DMS 273 (cell line): ENCODE measurements around the gene PTK6.

ENCODE experiments used
- DNase-seq: peaks from one replicate; lab custom pipeline; 2025; ENCODE audit not compliant: unreplicated experiment; lab: John Stamatoyannopoulos, UW

PTK6 gene

DNA sequence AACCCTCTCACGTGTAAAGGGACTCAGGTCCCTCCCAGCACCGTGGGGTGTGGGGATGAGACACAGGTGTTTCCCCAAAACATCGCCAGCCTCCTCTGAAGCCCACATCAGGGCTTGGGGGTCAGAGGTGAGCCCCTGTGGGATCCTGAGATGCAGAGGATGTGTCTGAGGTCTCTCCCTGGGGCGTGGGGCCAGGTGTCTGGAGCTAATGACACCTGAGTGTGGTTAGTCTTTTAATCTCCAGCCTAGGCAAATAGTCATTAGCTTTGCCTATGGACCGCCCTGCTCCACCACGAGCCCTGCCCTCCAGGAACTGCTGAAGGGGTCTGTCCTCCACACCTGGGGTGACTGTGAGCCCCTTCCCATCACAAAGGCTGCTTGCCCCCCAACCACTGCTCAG lies 8.6 kb upstream of the PTK6 start:
- DNase-seq = no peak

DNA sequence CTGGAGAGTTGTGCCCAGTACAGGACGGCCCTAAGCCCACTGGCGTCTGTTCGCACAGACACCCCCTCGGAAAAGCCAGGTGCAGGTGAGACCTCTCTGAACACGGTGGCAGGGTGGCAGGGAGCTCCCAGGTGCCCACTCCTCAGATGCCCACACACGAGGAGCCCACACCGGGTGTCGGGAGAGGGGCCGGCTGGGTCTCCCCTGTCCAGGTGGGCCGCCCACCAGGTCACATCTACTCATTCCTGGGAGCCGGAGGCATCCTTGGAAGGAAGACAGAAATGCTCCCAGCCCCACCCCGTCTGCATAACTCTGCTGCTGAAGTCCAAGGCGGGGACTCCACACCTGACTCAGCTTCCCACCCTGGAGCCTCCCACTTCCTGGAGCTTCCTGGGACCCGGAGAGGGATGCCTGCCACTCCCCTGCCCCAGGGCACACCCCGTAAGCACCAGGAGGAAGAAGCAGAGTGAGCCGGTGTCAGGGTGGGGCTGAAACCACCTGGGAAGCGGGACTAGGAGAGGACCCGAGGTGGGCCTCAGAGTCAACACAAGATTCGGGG lies 7.9 kb upstream of the PTK6 start:
- DNase-seq = peak; percentile 40

DNA sequence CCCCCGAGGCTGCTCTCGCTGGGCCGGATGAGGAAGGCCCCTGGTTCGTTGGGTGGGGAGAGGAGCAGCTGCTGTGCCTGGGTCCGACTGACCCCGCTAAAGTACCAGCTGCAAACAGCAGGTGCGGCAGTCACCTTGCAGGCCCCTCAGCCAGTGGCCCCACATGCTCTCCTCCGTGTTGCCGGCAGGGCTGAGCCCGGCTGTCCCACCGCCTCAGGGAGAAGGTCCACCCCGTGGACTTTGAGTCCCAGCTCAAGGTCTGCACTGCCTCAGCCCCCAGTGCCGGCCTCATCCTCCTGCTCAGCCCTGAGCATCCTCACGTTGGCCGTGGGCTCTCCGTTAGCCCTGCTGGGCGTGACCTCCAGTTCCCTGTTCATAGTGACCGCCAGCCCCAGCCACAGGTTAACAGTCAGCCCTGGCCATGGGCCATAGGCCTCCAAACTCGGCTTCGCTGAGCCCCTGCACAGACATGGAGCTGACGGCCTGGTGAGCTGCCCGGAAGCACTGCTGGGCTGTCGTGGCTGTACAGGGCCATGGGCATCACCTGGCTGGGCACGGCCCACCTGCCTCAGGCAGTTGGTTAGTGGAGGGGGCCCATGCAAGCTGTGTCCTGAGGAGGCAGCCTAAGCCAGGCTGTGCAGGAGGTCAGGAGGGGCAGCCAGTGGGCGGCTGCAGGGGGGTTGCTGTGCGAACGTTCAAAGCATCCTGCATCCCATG lies 7.2 kb upstream of the PTK6 start:
- no peak for DNase-seq

DNA sequence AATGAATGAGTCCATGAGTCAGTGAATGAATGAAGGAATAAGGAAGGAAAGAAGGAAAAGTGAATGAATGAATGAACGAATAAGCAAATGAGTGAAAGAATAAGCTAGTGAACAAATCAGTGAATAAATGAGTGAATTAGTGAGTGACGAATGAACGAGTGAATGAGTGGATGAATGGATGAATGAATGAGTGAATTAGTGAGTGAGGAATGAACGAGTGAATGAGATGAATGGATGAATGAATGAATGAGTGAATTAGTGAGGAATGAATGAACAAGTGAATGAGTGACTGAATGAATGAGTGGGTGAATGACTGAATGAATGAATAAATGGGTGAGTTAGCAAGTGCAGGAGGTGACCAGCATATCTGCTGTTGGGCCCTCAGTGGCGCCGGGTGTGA lies 6.6 kb upstream of the PTK6 start:
- DNase-seq = no peak

DNA sequence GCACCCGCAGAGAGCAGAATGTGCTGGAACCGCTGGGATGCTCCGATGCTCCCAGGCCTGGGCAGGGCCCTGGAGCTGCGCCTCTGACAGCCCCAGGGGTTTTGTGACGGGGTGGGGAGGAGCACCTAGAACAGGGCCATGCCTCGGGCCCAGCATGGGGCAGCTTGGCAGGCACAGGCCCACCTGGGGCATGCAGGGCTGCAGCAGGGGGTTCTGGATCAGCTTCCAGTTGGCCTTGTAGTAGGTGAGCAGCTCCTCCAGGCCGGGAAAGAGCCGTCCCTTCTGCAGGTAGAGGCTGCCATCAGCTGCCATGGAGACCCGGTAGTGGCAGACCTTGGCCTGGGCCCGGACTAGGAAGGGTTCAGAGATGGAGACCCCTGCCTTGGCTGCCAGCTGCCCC lies 6.0 kb upstream of the PTK6 start:
- no peak for DNase-seq

DNA sequence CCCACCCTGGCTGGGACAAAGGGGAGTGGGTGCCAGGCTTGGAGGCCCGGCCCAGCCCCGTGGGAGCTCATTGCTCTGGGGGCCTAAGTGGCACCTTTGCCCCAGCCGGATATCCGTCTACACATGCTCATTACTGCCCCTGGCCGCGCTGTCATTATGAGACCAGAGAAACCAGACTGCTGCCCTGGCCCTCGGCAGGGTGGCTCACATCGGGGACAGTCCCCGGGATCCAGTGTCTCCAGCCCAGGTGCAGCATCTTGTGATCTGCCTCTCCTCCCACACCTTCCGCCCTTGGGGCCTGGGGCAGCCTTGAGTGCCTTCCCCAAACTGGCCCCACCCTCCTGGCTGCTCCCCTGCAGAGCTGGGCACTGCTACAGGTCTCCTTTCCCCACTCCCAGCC lies 5.5 kb upstream of the PTK6 start:
- DNase-seq = no peak

DNA sequence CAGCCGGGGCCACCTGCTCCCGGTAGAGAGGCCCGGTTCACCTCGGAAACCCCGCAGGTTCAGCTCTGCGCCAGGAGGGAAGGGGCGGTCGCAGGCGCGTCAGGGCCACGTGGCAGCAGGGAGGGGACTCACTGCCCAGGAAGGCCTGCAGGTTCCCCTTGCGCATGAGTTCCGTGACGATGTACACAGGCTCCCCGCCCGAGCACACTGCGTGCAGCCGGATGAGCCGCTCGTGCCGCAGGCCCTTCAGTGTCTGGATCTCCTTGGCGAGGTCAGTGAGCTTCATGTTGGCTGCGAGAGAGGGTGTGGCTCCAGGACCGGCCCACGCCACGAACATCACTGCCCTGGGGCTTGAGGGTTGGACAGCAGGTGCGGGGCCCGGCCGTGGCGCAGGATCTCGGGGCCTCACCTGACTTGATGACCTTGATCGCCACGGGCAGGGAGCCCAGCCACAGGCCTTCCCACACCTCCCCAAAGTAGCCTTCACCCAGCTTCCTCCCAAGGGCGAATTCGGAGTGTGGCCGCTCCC lies 4.9 kb upstream of the PTK6 start:
- DNase-seq = no peak

DNA sequence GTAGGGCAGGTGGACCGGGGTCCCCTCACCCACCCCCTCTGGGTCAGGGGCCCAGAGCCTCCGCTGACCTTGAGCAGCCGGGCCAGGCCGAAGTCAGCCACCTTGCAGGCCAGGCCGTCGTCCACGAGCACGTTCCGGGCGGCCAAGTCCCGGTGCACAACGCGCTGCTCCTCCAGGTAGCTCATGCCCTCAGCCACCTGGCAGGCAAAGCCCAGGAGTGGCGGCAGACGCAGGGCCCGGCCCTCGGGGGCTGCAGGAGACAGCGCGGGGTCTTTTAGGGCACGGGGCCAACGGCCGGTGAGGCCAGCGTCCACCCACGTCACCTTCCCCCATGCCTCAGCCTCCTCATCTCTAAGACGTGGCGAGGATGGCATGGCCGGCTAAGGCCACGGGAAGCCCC lies 4.2 kb upstream of the PTK6 start:
- DNase-seq = no peak

DNA sequence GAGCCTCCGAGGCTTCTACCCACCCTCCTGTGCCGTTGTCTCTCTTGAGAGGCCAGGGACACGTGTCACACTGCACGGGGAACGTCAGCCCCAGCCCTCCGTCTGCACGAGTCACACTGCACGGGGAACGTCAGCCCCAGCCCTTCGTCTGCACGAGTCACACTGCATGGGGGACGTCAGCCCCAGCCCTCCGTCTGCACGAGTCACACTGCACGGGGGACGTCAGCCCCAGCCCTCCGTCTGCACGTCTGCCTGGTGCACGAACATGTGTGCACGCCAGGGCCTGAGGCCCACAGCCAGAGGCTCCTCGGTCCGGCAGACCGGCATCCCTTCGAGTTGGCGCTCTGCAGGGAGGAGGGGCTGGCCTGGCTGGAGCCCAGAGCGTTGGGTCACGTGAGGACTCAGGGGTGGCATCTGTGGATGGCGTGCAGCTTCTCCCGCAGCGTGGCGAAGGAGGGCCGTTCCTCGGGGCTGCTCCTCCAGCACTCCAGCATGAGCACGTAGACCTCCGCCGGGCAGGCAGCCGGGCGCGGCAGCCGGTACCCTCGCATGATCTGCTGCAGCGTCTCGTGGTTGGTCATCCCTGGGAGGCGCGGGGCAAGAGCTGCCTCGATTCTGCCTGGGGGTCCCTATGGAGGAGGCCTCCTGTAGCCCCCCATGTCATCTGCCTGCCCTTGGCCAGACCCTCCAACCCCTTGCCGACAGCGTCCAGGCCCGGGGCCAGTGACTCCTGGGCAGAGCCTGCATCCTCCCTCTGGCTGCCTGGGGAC lies 3.4 kb upstream of the PTK6 start:
- peak; percentile 68 for DNase-seq

DNA sequence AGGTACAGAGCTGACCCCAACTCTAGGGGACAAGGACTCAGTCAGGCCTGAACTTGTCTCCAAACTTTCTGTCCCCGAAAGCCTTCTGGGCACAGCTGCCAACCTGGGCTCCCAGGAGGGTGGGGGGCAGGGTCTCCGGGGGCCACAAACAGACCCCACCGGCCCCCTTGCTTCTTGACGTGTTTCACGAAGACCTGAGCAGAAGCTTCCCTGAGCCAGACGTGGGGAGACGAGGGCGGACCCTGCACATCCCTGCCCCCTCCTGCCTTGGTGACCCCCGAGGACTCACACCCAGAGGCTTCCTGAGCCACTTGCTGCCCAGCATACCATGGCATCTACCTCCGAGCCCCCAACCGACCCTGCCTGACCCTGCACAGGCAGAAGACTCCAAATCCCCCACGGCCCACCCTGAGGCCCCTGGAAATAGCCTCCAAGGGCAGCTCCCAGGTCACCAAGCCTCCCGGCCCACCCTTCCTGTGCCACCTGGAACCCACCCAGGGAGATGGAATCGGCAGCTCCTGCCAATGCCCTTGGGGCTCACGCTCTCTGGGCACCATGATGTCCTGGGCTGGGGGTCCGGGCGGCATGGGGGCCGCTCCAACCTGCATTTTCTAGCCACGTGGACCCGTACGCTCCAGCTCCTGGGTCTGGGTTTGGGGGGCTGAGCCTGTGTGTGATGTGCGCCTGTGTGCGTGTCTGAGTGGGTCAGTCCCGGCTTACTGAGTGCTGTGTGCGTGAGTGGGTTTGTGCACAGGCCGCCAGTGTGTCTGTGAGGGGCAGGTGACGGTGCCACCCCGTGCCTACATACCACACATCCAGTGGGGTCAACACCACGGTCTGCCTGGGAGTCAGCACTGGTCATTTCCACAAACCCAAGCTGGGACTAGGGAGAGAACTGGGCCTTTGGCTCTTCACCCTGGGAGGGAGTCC lies 2.5 kb upstream of the PTK6 start:
- DNase-seq = no peak

DNA sequence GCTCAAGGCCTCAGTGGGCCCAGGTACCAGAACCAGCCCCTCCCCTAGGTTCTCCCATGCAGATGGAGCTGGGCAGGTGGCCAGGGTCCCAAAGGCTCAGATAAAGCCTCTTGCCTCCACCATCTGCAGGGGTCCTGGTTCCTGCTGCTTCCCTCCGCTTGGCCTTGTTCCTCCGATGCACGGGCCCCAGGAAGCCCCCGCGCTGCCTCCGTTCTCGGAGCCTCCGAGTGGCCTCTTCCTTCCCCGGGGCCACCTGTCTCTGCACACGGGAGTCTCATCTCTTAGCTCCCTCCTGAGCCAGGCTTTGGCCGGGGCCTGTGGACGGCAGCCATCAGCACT lies 1.9 kb upstream of the PTK6 start:
- DNase-seq = no peak

DNA sequence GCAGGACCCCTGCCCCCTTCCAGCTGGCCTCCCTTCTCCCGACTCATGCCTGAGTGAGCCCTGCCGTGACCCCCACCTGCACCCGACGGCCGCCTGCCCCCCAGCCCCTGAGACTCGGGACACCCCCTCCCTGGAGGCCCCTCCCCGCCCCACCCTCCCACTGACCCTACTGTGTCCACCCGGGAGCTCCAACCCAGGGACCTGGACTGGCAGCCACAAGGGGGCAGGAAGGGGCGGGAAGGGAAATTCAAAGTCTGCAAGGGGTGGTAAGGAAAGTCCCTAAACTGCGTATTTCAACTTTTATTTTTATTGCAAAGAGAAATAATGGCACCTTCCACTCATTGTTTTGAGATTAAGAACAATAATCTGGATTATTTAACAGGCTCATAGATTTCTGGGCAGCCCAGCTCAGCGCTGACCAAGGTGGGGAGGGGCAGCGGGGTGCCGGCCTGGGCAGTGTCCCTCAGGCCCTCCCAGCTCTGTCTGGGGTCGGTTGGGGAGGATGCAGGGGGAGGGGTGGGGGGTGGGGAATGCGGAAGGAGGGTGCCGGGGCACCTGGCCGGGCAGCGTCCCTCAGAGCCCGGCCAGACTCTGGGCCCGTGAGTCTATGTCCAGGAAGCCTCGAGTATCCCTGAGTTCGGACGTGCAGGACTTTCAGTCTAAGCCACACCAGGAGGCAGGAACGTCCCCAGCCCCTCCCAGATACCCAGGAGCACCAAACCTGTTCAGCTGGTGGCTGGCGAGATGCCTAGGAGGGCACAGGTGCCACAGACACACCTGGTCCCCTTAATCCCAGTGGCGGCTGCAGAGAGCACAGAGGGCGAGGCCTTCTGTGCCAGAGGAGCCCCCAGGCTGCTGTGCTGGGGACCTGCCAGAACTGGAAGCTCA lies 1.3 kb upstream of the PTK6 start:
- DNase-seq = no peak

DNA sequence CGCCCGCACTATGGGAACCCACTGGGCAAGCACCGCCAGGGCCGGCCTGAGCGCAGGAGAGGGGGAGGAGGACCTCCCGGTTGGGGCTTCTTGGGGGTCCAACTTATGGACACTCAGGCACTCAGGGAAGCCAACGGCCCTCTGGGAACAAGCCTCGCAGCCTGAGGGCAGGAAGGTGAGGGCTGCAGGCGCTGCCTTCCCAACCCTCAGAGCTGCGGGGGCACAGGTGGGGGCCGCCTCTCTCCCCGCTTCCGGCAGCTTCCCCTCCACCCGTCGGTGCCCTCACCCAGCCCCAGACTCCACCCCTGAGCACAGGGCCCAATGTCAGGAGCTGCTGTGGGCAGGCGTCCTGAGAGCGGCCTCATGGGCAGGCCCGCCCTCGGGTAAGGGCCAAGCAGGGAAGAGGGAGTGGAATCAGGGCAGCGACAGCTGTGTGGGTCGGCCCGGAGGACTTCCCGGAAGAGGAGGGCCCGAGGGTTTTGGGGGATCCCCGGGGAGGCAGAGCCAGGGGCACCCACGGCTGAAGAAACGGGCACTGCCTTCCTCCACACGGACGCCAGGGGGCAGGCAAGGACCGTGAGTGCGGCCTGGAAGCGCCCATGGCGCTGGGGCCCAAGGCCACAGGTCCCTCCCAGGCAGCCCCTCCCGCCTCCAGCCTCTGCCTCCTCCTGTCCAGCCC lies 488 bp upstream of the PTK6 start:
- DNase-seq = peak; percentile 94

DNA sequence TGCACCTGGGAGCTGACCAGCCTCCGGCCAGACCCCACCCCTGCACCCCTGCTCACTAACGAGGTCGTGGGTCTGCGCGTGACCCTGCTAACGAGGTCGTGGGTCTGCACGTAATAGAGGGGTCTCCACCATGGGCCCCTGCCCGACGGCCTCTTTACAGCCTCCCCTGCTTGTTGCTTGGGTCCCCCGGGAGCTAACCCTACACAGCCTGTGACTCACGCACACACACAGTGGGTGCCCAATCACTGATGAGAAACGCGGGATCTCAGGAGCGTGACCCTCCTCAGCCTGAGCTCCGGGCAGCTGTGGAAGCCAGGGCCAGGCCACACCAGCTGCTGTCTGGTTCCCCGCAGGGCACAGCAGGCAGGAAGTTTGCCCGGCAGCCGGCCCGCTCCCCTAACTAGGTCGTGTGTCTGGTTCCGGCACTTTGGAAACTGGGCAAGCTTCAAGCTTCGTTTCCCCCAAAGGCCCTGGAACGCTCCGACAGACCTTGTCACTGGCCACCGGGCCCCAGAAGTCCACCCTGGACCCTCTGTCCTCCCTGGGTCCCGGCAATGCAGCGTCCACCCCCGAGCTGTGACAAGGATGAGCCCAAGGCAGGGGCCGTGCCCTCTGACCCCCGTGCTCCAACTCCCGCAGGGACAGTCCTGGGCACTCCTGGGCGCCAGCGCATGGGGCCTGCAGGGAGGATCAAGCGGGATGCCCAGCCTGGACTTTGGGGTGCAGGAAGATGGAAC lies 767 bp downstream of the PTK6 start:
- DNase-seq = peak; percentile 86

DNA sequence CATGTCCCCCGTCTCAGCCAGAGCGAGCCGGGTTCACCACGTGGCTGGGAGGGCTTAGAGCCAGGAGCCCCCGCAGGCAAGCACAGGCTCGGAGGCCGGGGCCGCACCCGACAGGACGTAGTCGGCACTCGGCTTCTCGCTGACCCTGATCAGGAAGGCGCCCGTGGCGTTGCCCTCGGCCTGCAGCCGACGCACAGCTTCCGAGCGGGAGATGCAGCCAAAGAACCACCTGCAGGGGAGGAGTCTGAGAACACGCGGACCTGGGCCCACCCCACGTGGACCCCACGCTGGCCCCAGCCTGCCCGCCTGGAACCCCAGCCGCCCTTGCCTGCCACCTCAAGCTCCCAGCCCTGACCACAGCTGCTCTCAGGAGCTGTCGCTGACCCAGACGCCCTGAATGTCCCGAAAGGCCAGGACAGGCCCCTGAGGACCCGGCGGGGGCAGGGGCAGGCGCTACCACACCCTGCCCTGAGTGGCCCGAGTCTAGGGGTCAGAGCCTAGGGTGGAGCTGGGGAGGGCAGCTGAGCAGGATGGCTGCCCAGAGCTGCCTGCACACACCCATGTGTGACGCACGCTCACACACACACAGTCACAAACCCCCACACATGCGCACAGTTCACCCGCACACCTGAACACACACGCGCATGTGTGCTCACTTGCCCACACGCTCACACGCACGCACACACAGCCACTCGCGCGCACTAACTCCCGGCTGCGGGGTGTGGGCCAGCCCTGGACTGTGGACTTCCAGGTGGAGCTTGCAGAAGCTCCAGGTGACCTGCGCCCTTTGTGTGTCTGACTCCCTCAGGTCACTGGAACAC lies 2.1 kb downstream of the PTK6 start:
- DNase-seq = no peak

DNA sequence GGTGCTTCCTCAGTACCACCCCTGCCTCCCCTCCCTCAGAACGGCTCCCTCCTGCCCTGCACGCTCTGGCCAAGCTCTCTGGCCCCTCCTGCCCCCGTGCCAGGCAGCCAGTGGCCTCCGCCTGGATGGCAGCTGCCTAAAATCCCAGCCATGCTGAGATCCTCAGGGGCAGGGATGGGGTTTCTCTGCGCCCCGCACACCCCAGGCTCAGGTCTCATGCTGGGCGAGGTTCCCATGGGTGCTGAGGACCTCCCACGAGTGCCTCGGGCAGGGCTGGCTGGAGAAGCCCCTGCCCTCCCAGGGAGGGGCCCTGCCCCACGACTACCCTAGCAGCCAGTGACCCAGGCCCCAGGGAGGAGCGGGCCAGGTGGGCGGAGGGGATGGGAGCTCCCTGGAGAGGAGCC lies 2.7 kb downstream of the PTK6 start:
- no peak for DNase-seq

DNA sequence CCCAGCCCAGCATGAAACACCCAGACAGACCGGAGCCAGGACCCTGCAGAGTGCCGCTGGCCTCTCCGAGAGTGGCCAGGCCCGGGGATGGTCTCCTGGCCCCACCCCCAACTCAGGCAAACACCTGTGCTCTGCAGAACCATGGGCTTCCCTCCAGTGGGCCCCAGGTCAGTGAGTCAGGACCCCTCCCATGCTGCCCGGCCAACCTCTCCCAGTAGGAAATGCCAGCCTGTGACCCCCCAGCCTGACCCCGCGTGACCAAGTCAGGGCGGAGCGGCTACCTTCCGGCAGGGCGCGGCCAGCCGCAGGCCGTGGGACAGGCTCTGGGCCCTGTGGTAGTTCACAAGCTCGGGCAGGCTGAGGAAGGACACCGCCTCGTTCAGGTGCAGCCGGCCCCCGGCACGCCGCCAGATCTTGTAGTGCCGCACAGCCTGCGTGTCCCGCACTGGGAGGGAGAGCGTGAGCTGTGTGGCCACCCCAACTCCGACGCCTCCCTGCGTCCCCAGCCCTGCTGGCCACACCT lies 3.2 kb downstream of the PTK6 start:
- DNase-seq = no peak

DNA sequence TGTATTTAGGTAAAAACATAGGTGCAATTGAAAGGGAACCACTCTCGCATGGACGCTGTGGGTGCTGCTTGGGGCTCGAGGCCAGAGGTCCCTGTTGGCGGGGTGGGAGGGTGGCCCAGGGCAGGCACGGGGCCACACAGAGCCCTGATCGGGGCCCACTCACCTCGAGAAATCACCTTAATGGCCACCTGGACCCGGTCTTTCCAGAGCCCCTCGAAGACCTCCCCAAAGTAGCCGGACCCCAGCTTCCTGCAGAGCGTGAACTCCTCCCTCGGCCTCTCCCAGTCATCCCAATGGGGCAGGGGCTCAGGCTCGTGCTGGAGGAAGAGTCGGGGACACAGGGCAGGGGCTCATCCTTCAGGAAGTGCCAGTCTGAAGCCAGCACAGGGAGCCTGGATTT lies 3.8 kb downstream of the PTK6 start:
- DNase-seq = no peak
